Measurements from ENCODE around the gene BUB1B. TPM values are rescaled to one million over a fixed set of nuclear protein-coding genes. Genes with fewer than 3 reads are reported as not detected.

Gene BUB1B
- polyA plus RNA-seq, 1 of the 3 experiments (the other 2 are of a cell fraction) = 12.6 TPM

- TF ChIP-seq NFIC (IDR thresholded peaks at IDR 0.05; ENCODE audit: borderline replicate concordance) = no peak
- TF ChIP-seq IRF3 (IDR thresholded peaks at IDR 0.05; ENCODE audit: low read depth, low read length) = no peak
These were observed 14.8 kb upstream of the BUB1B start (continued) for GRCh38 chr15:40146037-40146436.

- H3K27ac ChIP-seq (ENCODE audit: low read depth in 2 of 2, low read length in 1 of 2) = no peak overlapping the region
- H3K79me2 ChIP-seq (ENCODE audit: insufficient read depth) = no peaks in the 10 kb centered on the region
- no peaks in the 10 kb centered on the region for H3K9me3 ChIP-seq
- H3K4me2 ChIP-seq = no peak overlapping the region
- H3K9ac ChIP-seq = no peak overlapping the region
- H3F3A ChIP-seq (replicated peaks; ENCODE audit: insufficient read depth) = peaks cover 4% of the 10 kb centered on the region
- no peaks in the 10 kb centered on the region for H3K36me3 ChIP-seq (replicated peaks in 1 of 2; ENCODE audit: control insufficient read depth in 1 of 2, insufficient read depth in 2 of 2, low read length in 1 of 2)
- peaks cover 4 to 11% of the 10 kb centered on the region in 2 experiments; a peak in 2 of 4 replicates for H3K4me1 ChIP-seq (ENCODE audit: control insufficient read depth in 1 of 2, insufficient read depth in 2 of 2, low read depth in 1 of 2, low read length in 1 of 2)
- TF ChIP-seq RFX5 (IDR thresholded peaks at IDR 0.05; ENCODE audit: low read length) (no peak), RXRA (IDR thresholded peaks at IDR 0.05; ENCODE audit: borderline replicate concordance, low read depth) (no peak), MAX (IDR thresholded peaks at IDR 0.05; ENCODE audit: low read depth) (no peak), USF2 (IDR thresholded peaks at IDR 0.05; ENCODE audit: borderline replicate concordance, low read depth, low read length) (no peak), TAF1 (IDR thresholded peaks at IDR 0.05; ENCODE audit: borderline replicate concordance, low read depth, low read length) (no peak), MEF2A (IDR thresholded peaks at IDR 0.05; ENCODE audit: borderline replicate concordance, low read depth) (no peak), SIN3A (IDR thresholded peaks at IDR 0.05; ENCODE audit: borderline replicate concordance, low read depth, low read length) (no peak), PBX3 (IDR thresholded peaks at IDR 0.05) (no peak), SMC3 (IDR thresholded peaks at IDR 0.05; ENCODE audit: low read depth, low read length) (no peak), EZH2phosphoT487 (IDR thresholded peaks at IDR 0.05; ENCODE audit: borderline replicate concordance, low read depth) (no peak), IRF3 (IDR thresholded peaks at IDR 0.05; ENCODE audit: low read depth, low read length) (no peak), GATA2 (CRISPR knock-in tag; IDR thresholded peaks at IDR 0.05) (no peak), RCOR1 (IDR thresholded peaks at IDR 0.05; ENCODE audit: low read length) (no peak), POLR2AphosphoS5 (IDR thresholded peaks at IDR 0.05; ENCODE audit: low read depth, low read length) (no peak), TEAD4 (IDR thresholded peaks at IDR 0.05; ENCODE audit: borderline replicate concordance, insufficient read depth) (no peak), REST (IDR thresholded peaks at IDR 0.05; ENCODE audit: low read depth, low read length) (no peak), MXI1 (IDR thresholded peaks at IDR 0.05; ENCODE audit: low read depth, low read length) (no peak), YY1 (IDR thresholded peaks at IDR 0.05; ENCODE audit: low read depth) (no peak), EP300 (IDR thresholded peaks at IDR 0.05; ENCODE audit: borderline replicate concordance in 1 of 2, low read depth in 1 of 2, low read length in 1 of 2) (no peak)
- H3K27me3 ChIP-seq (ENCODE audit: insufficient read depth) = no peaks in the 10 kb centered on the region
- WGBS (ENCODE audit: low lambda C conversion rate) = 95% methylated on average over 4 of the region's 4 CpGs
- H2AFZ ChIP-seq (ENCODE audit: low read depth) = no peak overlapping the region
- no peaks in the 10 kb centered on the region for H4K20me1 ChIP-seq (ENCODE audit: insufficient read depth)
- ChIA-PET POLR2A (no interaction called here), CTCF (interaction anchor here (1.3 to 1.4 kb wide), 2 partner anchors 45 to 126 kb away, joined by 3 to 6 read pairs; no protein-coding TSS in a partner anchor)
- no peaks in the 10 kb centered on the region for H3K9me2 ChIP-seq
- H3K4me3 ChIP-seq (ENCODE audit: low read depth in 2 of 2, low read length in 1 of 2) = no peak overlapping the region
- no peak for DNase-seq
These were observed 11.5 kb upstream of the BUB1B start for GRCh38 chr15:40149339-40149738.
